ENCODE results near the gene KIF2A.
A peak's percentile ranks its signal among the peaks of the same experiment; 100 is the strongest.

Gene KIF2A

DNA sequence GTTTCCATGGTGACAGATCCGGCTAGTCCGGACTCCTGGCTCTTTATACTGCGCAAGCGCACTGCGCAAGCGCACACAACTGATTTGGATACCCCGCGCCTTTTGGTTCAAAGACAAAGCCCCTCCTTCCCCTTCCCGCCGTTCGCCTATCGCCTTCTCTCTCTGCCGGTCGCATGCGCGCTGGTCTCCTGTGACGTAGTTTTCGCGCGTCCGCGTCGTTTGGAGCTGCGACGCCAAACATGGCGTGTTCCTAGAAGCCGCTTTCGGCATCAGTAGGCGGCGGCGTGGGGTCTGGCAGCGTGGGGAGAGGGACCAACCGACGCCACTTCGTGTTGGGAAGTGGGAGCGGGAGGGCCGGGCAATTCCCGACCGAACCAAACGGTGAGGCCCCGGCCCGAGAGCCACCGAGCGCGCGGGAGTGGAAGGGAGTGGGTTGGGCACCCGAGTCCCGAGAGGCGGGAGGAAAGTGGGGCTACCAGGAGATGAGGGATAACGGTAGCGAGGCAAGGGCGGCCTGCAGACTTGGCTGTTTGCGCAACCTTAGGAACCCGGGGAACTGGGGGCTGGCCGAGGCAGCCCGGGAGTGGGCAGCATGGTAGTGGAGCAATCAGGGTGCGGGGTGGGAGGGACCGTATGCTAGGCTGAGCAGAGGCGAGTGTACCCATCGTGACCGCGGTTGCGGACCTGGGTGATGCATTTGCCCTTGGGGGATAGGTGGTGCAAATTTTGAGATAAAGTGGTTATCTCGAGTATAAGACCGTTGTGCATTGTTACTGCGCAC is 106.7 kb downstream of the KIF2A start, which contains the start of gene IPO11 (continued):
- TF ChIP-seq ZNF510 (tag by site-specific recombination; IDR thresholded peaks at IDR 0.05; ENCODE audit: insufficient replicate concordance) (no peak), ATF2 (tag by site-specific recombination; IDR thresholded peaks at IDR 0.05; ENCODE audit: low read depth) (peak; percentile 59; the same call in 1 of the 2 replicates), ZNF548 (tag by site-specific recombination; IDR thresholded peaks at IDR 0.05) (no peak), ZNF544 (tag by site-specific recombination; IDR thresholded peaks at IDR 0.05) (no peak), PRDM6 (tag by site-specific recombination; IDR thresholded peaks at IDR 0.05) (no peak), ZNF391 (tag by site-specific recombination; IDR thresholded peaks at IDR 0.05; ENCODE audit: borderline replicate concordance, low read depth) (peak; percentile 41; the same call in 1 of the 2 replicates), ZNF449 (tag by site-specific recombination; IDR thresholded peaks at IDR 0.05) (no peak; the same call in 1 of the 2 replicates)
- TF ChIP-seq, protein P1, sequence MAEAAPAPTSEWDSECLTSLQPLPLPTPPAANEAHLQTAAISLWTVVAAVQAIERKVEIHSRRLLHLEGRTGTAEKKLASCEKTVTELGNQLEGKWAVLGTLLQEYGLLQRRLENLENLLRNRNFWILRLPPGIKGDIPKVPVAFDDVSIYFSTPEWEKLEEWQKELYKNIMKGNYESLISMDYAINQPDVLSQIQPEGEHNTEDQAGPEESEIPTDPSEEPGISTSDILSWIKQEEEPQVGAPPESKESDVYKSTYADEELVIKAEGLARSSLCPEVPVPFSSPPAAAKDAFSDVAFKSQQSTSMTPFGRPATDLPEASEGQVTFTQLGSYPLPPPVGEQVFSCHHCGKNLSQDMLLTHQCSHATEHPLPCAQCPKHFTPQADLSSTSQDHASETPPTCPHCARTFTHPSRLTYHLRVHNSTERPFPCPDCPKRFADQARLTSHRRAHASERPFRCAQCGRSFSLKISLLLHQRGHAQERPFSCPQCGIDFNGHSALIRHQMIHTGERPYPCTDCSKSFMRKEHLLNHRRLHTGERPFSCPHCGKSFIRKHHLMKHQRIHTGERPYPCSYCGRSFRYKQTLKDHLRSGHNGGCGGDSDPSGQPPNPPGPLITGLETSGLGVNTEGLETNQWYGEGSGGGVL (tag by site-specific recombination; IDR thresholded peaks at IDR 0.05) = no peak

GRCh38 chr5:62413711-62414110 is 107.7 kb downstream of the KIF2A start:
- H3K4me3 ChIP-seq (ENCODE audit: low read depth, low read length) = peak overlapping the region; percentile 91
- ChIA-PET CTCF (interaction anchor here (0.5 to 0.8 kb wide), 2 partner anchors 24 to 351 kb away, joined by 3 read pairs; no protein-coding TSS in a partner anchor), POLR2A (interaction anchor here (1.8 to 4.4 kb wide), 2 partner anchors 11 to 108 kb away, joined by 6 to 92 read pairs; partner anchors contain the start of genes DIMT1 and KIF2A)
- peaks cover 0 to 6% of the 10 kb centered on the region in 2 experiments; a peak in 1 of 3 replicates for H3K36me3 ChIP-seq (ENCODE audit: control insufficient read depth in 2 of 2, insufficient read depth in 1 of 2, low read length in 2 of 2)
- peaks cover 3% of the 10 kb centered on the region; the same call in 1 of the 2 replicates for H3K4me1 ChIP-seq (ENCODE audit: control insufficient read depth, insufficient read depth, low read length)
- no peaks in the 10 kb centered on the region for H3K9me3 ChIP-seq (ENCODE audit: control insufficient read depth, insufficient read depth, low read depth, low read length)
- no peak overlapping the region for H3K27ac ChIP-seq (ENCODE audit: extremely low read depth, low read depth, low read length)
- TF ChIP-seq, protein P2, sequence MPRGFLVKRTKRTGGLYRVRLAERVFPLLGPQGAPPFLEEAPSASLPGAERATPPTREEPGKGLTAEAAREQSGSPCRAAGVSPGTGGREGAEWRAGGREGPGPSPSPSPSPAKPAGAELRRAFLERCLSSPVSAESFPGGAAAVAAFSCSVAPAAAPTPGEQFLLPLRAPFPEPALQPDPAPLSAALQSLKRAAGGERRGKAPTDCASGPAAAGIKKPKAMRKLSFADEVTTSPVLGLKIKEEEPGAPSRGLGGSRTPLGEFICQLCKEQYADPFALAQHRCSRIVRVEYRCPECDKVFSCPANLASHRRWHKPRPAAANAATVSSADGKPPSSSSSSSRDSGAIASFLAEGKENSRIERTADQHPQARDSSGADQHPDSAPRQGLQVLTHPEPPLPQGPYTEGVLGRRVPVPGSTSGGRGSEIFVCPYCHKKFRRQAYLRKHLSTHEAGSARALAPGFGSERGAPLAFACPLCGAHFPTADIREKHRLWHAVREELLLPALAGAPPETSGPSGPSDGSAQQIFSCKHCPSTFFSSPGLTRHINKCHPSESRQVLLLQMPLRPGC (tag by site-specific recombination; IDR thresholded peaks at IDR 0.05) = no peak
- TF ChIP-seq GLI2 (tag by site-specific recombination; IDR thresholded peaks at IDR 0.05; ENCODE audit: borderline replicate concordance, low read depth) (no peak), ZNF112 (tag by site-specific recombination; IDR thresholded peaks at IDR 0.05) (no peak), ZNF561 (tag by site-specific recombination; IDR thresholded peaks at IDR 0.05; ENCODE audit: borderline replicate concordance) (no peak), ZEB2 (tag by site-specific recombination; IDR thresholded peaks at IDR 0.05) (no peak), REST (tag by site-specific recombination; IDR thresholded peaks at IDR 0.05) (no peak), ZBTB20 (tag by site-specific recombination; IDR thresholded peaks at IDR 0.05) (no peak), ZNF585B (tag by site-specific recombination; IDR thresholded peaks at IDR 0.05) (no peak), IKZF3 (tag by site-specific recombination; IDR thresholded peaks at IDR 0.05) (no peak), KLF8 (tag by site-specific recombination; IDR thresholded peaks at IDR 0.05) (no peak), ZNF138 (tag by site-specific recombination; IDR thresholded peaks at IDR 0.05; ENCODE audit: borderline replicate concordance) (no peak), ZNF843 (tag by site-specific recombination; IDR thresholded peaks at IDR 0.05) (no peak), ZBTB6 (tag by site-specific recombination; IDR thresholded peaks at IDR 0.05) (no peak), TRIM28 (IDR thresholded peaks at IDR 0.05; ENCODE audit: borderline replicate concordance, low read length) (no peak)
